Mesangial cell (primary cell): ENCODE data around the gene TRIM36. TPM values are rescaled to one million over a fixed set of nuclear protein-coding genes. Genes with fewer than 3 reads are reported as not detected.

Source experiments
- total RNA-seq: library from RNA; depleted of rRNA; stranded (reverse); fragments of >200 nt; gene quantifications from 2 replicates; pipeline ENCODE4 v1.2.3, GENCODE V29; 2015

Gene TRIM36
- 0.76 and 2.1 TPM in 2 replicates for total RNA-seq

GRCh38 chr5:115169487-115170133 is at the start of gene TRIM36:
Gene TRIM36, minus strand, starts transcription at chr5:115169908. Its CDS starts 274 bp downstream, at chr5:115169634.

Other genes with a start within 250 kb of the TRIM36 start
- gene PGGT1B, start 93.0 kb upstream of the TRIM36 start, total RNA-seq: 9.1 and 10.3 TPM in 2 replicates
- 4.9 and 6.0 TPM in 2 replicates for gene CCDC112, start 126.7 kb upstream of the TRIM36 start, total RNA-seq